GM23338 (cell line): ENCODE measurements around the gene KIAA1328.

Experiments used
- CREB1 ChIP-seq: fragments of 250-450 bp; sonication (Bioruptor Pico); IDR thresholded peaks from 2 replicates; pipeline ENCODE4 v1.5.0; 2020; ENCODE audit warnings: low read depth, mild to moderate bottlenecking, moderate library complexity
- EZH2 ChIP-seq: fragments of 200-600 bp; sonication (generic); IDR thresholded peaks from one replicate; pipeline ENCODE4 v1.8.0; 2017; ENCODE audit warnings: antibody characterized with exemption, mild to moderate bottlenecking, low read depth; ENCODE audit not compliant: unreplicated experiment
- EZH2phosphoT487 ChIP-seq: fragments of 200-600 bp; sonication (generic); IDR thresholded peaks from one replicate; pipeline ENCODE4 v1.8.1; 2018; ENCODE audit warnings: antibody characterized with exemption; ENCODE audit not compliant: unreplicated experiment
- JUNB ChIP-seq: IDR thresholded peaks from one replicate; pipeline ENCODE4 v1.6.1; 2016; ENCODE audit warnings: antibody characterized with exemption; ENCODE audit not compliant: unreplicated experiment
- NANOG ChIP-seq: IDR thresholded peaks from 2 replicates; pipeline ENCODE4 v1.6.1; 2016; ENCODE audit warnings: antibody characterized with exemption, borderline replicate concordance
- POLR2AphosphoS5 ChIP-seq: IDR thresholded peaks from 2 replicates; pipeline ENCODE4 v1.6.1; 2016; ENCODE audit warnings: antibody characterized with exemption, low read depth
- STAT1 ChIP-seq: IDR thresholded peaks from one replicate; pipeline ENCODE4 v1.6.1; 2016; ENCODE audit warnings: antibody characterized with exemption; ENCODE audit not compliant: unreplicated experiment
- ZNF114 ChIP-seq: fragments of 250-450 bp; sonication (Bioruptor Pico); IDR thresholded peaks from 2 replicates; pipeline ENCODE4 v1.5.0; 2020; ENCODE audit warnings: mild to moderate bottlenecking, moderate library complexity
- ZNF331 ChIP-seq: fragments of 250-450 bp; sonication (Bioruptor Pico); IDR thresholded peaks from 2 replicates; pipeline ENCODE4 v1.5.0; 2020; ENCODE audit warnings: low read depth, mild to moderate bottlenecking, moderate library complexity
- TF ChIP-seq, protein P1 (sequence below), 2 experiments: fragments of 200-600 bp in 1 of 2; sonication (generic) in 1 of 2; conservative IDR thresholded peaks; 2 replicates each; pipeline versions ENCODE4 v1.5.1 to v1.6.1; 2016 to 2017; ENCODE audit warnings: antibody characterized with exemption in 2 of 2, low read depth in 2 of 2, mild to moderate bottlenecking in 2 of 2, moderate library complexity in 1 of 2
- TF ChIP-seq, protein P2 (sequence below): IDR thresholded peaks from one replicate; pipeline ENCODE4 v1.6.1; 2018; ENCODE audit warnings: antibody characterized with exemption; ENCODE audit not compliant: unreplicated experiment
- TF ChIP-seq, protein P3 (sequence below): IDR thresholded peaks from 2 replicates; pipeline ENCODE4 v1.6.1; 2016; ENCODE audit warnings: antibody characterized with exemption
- TF ChIP-seq, protein P4 (sequence below): fragments of 250-450 bp; sonication (Bioruptor Pico); IDR thresholded peaks from 2 replicates; pipeline ENCODE4 v1.5.0; 2020; ENCODE audit warnings: mild to moderate bottlenecking, moderate library complexity

DNA sequence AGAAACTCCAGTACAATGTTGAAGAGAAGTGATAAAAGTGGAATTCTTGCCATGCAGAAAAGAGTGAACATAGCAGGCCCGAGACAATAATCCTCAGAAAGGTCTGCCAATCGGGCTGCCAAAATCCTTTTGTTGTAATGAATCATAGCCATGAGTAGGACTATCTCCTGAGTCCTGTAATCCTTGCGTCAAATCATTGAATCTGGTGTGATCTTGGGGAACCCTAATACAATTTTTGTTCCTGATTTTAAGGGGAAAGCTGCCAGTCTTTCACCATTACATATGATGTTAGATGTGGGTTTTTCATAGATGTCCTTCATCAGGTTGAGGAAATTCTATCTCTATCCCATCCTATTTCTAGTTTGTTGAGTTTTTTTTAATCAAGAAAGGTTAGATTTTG is 2.4 kb upstream of the KIAA1328 start:
- TF ChIP-seq, protein P1, sequence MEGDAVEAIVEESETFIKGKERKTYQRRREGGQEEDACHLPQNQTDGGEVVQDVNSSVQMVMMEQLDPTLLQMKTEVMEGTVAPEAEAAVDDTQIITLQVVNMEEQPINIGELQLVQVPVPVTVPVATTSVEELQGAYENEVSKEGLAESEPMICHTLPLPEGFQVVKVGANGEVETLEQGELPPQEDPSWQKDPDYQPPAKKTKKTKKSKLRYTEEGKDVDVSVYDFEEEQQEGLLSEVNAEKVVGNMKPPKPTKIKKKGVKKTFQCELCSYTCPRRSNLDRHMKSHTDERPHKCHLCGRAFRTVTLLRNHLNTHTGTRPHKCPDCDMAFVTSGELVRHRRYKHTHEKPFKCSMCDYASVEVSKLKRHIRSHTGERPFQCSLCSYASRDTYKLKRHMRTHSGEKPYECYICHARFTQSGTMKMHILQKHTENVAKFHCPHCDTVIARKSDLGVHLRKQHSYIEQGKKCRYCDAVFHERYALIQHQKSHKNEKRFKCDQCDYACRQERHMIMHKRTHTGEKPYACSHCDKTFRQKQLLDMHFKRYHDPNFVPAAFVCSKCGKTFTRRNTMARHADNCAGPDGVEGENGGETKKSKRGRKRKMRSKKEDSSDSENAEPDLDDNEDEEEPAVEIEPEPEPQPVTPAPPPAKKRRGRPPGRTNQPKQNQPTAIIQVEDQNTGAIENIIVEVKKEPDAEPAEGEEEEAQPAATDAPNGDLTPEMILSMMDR (conservative IDR thresholded peaks at IDR 0.05; ENCODE audit: low read depth in 2 of 2): no peak
- no peak for TF ChIP-seq POLR2AphosphoS5
- no peak for TF ChIP-seq EZH2
- no peak for TF ChIP-seq JUNB
- TF ChIP-seq, protein P2, sequence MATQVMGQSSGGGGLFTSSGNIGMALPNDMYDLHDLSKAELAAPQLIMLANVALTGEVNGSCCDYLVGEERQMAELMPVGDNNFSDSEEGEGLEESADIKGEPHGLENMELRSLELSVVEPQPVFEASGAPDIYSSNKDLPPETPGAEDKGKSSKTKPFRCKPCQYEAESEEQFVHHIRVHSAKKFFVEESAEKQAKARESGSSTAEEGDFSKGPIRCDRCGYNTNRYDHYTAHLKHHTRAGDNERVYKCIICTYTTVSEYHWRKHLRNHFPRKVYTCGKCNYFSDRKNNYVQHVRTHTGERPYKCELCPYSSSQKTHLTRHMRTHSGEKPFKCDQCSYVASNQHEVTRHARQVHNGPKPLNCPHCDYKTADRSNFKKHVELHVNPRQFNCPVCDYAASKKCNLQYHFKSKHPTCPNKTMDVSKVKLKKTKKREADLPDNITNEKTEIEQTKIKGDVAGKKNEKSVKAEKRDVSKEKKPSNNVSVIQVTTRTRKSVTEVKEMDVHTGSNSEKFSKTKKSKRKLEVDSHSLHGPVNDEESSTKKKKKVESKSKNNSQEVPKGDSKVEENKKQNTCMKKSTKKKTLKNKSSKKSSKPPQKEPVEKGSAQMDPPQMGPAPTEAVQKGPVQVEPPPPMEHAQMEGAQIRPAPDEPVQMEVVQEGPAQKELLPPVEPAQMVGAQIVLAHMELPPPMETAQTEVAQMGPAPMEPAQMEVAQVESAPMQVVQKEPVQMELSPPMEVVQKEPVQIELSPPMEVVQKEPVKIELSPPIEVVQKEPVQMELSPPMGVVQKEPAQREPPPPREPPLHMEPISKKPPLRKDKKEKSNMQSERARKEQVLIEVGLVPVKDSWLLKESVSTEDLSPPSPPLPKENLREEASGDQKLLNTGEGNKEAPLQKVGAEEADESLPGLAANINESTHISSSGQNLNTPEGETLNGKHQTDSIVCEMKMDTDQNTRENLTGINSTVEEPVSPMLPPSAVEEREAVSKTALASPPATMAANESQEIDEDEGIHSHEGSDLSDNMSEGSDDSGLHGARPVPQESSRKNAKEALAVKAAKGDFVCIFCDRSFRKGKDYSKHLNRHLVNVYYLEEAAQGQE: no peak
- TF ChIP-seq EZH2phosphoT487: no peak
- TF ChIP-seq, protein P3, sequence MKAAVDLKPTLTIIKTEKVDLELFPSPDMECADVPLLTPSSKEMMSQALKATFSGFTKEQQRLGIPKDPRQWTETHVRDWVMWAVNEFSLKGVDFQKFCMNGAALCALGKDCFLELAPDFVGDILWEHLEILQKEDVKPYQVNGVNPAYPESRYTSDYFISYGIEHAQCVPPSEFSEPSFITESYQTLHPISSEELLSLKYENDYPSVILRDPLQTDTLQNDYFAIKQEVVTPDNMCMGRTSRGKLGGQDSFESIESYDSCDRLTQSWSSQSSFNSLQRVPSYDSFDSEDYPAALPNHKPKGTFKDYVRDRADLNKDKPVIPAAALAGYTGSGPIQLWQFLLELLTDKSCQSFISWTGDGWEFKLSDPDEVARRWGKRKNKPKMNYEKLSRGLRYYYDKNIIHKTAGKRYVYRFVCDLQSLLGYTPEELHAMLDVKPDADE: no peak
- TF ChIP-seq, protein P4, sequence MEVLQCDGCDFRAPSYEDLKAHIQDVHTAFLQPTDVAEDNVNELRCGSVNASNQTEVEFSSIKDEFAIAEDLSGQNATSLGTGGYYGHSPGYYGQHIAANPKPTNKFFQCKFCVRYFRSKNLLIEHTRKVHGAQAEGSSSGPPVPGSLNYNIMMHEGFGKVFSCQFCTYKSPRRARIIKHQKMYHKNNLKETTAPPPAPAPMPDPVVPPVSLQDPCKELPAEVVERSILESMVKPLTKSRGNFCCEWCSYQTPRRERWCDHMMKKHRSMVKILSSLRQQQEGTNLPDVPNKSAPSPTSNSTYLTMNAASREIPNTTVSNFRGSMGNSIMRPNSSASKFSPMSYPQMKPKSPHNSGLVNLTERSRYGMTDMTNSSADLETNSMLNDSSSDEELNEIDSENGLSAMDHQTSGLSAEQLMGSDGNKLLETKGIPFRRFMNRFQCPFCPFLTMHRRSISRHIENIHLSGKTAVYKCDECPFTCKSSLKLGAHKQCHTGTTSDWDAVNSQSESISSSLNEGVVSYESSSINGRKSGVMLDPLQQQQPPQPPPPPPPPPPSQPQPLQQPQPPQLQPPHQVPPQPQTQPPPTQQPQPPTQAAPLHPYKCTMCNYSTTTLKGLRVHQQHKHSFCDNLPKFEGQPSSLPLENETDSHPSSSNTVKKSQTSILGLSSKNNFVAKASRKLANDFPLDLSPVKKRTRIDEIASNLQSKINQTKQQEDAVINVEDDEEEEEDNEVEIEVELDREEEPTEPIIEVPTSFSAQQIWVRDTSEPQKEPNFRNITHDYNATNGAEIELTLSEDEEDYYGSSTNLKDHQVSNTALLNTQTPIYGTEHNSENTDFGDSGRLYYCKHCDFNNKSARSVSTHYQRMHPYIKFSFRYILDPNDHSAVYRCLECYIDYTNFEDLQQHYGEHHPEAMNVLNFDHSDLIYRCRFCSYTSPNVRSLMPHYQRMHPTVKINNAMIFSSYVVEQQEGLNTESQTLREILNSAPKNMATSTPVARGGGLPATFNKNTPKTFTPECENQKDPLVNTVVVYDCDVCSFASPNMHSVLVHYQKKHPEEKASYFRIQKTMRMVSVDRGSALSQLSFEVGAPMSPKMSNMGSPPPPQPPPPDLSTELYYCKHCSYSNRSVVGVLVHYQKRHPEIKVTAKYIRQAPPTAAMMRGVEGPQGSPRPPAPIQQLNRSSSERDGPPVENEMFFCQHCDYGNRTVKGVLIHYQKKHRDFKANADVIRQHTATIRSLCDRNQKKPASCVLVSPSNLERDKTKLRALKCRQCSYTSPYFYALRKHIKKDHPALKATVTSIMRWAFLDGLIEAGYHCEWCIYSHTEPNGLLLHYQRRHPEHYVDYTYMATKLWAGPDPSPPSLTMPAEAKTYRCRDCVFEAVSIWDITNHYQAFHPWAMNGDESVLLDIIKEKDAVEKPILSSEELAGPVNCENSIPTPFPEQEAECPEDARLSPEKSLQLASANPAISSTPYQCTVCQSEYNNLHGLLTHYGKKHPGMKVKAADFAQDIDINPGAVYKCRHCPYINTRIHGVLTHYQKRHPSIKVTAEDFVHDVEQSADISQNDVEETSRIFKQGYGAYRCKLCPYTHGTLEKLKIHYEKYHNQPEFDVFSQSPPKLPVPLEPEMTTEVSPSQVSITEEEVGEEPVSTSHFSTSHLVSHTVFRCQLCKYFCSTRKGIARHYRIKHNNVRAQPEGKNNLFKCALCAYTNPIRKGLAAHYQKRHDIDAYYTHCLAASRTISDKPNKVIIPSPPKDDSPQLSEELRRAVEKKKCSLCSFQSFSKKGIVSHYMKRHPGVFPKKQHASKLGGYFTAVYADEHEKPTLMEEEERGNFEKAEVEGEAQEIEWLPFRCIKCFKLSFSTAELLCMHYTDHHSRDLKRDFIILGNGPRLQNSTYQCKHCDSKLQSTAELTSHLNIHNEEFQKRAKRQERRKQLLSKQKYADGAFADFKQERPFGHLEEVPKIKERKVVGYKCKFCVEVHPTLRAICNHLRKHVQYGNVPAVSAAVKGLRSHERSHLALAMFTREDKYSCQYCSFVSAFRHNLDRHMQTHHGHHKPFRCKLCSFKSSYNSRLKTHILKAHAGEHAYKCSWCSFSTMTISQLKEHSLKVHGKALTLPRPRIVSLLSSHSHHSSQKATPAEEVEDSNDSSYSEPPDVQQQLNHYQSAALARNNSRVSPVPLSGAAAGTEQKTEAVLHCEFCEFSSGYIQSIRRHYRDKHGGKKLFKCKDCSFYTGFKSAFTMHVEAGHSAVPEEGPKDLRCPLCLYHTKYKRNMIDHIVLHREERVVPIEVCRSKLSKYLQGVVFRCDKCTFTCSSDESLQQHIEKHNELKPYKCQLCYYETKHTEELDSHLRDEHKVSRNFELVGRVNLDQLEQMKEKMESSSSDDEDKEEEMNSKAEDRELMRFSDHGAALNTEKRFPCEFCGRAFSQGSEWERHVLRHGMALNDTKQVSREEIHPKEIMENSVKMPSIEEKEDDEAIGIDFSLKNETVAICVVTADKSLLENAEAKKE (CRISPR knock-in tag): no peak
- no peak for TF ChIP-seq STAT1
- no peak for TF ChIP-seq NANOG
- no peak for TF ChIP-seq CREB1 (CRISPR knock-in tag)
- no peak for TF ChIP-seq ZNF331 (CRISPR knock-in tag)
- no peak for TF ChIP-seq ZNF114
